Transverse colon (tissue), 4 donors: ENCODE measurements around the gene STAT6.

Source experiments
- CTCF ChIP-seq, 5 experiments: fragments of 200-600 bp in 3 of 5; fragments of 450-650 bp in 2 of 5; sonication (generic) in 3 of 5; IDR thresholded peaks; 1 replicate in 2 of 5; 2 replicates in 3 of 5; pipeline ENCODE4 v1.5.1; 2016 to 2017; ENCODE audit warnings: antibody characterized with exemption in 5 of 5, inconsistent platforms in 3 of 5, mild to moderate bottlenecking in 2 of 5, moderate library complexity in 1 of 5
- POLR2A ChIP-seq: fragments of 450-650 bp; IDR thresholded peaks from one replicate; pipeline ENCODE4 v1.6.1; 2016; ENCODE audit warnings: antibody characterized with exemption, mild to moderate bottlenecking, moderate library complexity
- POLR2AphosphoS5 ChIP-seq, 3 donors: sonication (generic); formaldehyde crosslinking; IDR thresholded peaks; one replicate each; pipeline ENCODE4 v1.6.1; 2016; ENCODE audit warnings: antibody characterized with exemption in 3 of 3

DNA sequence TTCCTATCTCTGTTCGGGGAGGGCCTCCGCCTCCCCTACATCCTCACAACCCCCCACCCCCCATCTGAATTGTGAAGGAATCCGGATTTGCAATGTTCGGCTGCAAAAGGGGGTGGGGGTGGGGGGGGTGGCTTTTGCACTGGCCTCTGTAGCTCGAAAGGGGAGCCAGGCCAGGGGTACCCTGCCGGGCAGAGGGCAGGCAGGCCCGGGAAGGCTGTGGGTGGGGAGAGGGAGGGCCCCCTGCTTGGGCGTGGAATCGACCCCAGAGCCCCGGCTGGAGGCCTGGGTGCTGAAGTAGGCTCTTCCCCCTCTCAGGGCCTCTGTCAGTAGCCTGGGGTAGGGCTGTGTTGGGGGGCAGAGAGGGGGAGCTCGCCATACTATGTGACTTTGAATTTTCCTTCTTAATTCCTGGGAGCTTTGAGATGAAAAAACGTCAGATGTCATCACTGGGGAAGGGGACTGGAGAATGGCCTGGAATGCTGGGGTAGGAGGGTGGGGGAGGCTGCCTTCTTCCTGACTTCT lies 18.2 kb upstream of the STAT6 start:
- TF ChIP-seq POLR2A (no peak), POLR2AphosphoS5 (IDR thresholded peaks at IDR 0.05) (no peak), CTCF (IDR thresholded peaks at IDR 0.05) (no peak)
